T-helper 1 cell (primary cell): Measurements from ENCODE around the gene GTPBP2.
A peak's percentile ranks its signal among the peaks of the same experiment; 100 is the strongest.
"Not testable (repeated sequence)": the region's sequence is repeated elsewhere in the genome, so short reads cannot be mapped to it uniquely, and the experiment has no call there.

ENCODE experiments used
- DNase-seq, 5 donors: peaks; one replicate each; pipeline ENCODE4 v3.0.0-alpha.2; 2012 to 2020

GTPBP2 gene

DNA sequence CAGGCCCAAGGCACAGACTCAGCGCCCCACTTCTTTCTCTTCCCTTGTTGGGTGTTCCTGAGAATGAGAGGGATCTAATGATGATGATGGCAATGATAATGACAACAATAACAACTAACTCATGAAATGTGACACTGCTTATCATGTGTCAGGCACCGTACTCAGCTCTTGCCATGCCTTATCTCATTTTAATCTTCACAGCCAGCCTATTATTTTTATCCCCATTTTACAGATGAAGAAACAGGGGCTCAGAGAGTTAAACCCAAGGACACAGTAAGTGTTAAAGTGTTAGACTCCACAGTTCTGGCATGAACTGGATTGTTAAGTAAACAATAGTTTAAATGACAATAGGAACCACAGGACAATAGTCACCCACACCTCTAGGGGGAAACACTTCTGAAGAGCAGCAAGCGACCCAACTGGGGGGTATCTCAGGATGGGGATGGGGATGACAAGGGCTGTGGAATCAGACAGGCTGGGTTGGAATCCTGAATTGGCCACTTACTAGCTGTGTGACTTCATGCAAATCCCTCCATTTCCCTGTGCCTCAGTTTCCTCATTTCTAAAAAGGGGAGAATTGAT, 28.2 kb upstream of the GTPBP2 start:
- DNase-seq: no peak

DNA sequence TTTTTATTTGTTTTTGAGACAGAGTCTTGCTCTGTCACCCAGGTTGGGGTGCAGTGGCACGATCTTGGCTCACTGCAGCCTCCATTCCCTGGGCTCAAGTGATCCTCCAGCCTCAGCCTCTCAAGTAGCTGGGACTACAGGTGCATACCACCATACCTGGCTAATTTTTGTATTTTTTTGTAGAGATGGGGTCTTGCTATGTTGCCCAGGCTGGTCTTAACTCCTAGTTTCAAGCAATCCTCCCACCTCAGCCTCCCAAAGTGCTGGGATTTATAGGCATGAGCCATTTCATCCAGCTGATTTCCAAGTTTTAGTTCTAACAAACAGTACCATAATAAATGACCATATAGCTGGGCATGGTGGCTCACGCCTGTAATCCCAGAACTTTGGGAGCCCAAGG, 23.8 kb upstream of the GTPBP2 start:
- not testable (repeated sequence) for DNase-seq

DNA sequence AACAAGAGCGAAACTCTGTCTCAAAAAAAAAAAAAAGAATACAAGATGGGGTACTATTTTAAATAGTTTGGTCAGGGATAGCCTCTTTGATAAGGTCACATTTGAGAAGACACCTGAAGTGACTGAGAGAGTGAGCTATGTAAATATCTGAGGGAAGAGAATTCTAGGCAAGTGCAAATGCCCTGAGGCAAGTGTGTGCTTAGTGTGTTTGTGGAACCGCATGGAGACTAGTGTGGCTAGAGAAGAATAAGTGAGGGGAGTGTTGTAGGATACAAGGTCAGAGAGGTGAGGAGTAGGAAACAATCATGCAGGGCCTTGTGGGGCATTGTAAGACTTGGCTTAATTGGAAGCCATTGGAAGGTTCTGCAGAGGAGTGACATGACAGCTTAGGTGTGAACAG, 19.2 kb upstream of the GTPBP2 start:
- no peak for DNase-seq

DNA sequence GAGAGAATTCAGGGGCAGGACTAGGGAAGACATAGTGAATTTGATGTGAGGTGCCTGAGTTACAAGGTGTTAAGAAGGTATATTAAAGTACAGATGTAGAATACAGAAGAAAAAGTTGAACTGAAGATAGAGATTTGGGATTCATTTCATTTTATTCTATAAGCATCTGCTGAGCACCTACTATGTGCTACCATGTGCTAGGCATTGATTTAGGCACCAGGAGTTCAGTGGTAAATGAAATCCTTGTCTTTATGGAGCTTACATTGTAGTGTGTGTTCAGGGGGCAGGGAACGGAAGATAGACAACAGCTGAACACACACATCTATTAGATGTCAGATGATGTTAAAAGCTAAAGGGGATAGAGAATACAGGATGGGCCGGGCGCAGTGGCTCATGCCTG, 18.5 kb upstream of the GTPBP2 start:
- DNase-seq: no peak

DNA sequence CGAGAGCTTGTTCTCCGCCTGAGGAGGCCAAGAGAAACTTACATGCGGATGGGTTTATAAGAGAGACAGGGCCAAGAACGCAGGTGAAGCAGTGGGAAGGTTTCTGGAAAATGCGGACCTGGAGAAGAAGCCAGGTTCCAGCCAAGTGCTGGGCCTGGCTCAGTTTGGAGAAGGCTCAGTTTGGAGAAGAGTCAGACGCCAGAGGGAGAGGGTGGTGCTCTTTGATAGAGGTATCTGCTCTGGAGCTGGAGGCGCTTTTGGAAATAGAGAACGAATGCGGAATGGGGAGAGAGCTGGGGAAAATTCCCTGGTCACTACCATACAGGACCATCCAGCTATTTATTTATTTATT, 16.5 kb upstream of the GTPBP2 start:
- DNase-seq: no peak

DNA sequence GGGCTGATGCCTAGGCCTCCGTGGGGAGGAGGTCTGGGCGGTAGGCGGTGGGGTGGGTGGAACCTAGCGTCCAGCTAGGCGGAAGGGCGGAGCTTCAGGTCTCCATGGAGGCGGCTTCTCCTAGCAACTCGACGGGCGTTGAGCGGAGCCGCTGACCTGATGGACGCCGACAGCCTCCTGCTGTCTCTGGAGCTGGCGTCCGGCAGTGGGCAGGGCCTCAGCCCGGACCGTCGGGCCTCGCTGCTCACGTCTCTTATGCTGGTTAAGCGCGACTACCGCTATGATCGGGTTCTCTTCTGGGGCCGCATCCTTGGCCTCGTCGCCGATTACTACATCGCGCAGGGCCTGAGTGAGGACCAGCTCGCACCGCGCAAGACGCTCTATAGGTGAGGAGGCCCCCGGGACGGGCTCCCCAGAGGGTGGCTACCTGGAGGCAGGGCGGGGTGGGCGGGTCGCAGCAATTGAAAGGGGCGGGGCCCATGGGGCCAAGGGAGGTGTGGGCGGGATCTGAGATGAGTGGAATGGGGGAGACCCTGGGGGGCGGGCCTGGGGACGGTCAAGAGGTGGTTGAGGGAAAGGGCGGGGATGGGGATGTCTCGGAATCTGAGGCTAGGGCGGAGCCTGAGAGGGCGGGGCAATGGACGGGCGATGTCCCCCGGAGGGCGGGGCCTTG, 16.0 kb upstream of the GTPBP2 start, which contains the start of gene RSPH9:
Gene RSPH9 (plus strand): TSS at position 97 of the 673 bp plus-strand sequence. CDS start 63 bp downstream, at position 160.
- DNase-seq: peak; percentile 52 to 65 (median 56)

DNA sequence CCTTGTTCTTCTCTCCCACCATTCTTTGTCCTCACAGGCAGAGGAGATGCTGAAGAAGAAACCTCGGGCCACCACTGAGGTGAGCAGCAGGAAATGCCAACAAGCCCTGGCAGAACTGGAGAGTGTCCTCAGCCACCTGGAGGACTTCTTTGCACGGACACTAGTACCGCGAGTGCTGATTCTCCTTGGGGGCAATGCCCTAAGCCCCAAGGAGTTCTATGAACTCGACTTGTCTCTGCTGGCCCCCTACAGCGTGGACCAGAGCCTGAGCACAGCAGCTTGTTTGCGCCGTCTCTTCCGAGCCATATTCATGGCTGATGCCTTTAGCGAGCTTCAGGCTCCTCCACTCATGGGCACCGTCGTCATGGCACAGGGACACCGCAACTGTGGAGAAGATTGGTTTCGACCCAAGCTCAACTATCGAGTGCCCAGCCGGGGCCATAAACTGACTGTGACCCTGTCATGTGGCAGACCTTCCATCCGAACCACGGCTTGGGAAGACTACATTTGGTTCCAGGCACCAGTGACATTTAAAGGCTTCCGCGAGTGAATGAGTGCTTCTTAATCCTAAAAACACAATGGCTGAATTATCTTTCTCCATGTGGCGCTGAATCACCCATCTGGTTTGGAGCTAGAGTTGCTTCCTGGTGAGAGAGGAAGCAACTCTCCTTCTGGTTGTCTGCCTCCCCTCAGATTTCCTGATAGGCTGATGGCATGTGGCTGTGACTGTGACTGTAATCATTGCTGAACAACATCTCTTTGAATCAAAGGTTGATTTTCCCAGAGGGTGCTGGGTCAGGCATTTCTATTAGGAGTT, 11.1 kb upstream of the GTPBP2 start:
- no peak for DNase-seq

DNA sequence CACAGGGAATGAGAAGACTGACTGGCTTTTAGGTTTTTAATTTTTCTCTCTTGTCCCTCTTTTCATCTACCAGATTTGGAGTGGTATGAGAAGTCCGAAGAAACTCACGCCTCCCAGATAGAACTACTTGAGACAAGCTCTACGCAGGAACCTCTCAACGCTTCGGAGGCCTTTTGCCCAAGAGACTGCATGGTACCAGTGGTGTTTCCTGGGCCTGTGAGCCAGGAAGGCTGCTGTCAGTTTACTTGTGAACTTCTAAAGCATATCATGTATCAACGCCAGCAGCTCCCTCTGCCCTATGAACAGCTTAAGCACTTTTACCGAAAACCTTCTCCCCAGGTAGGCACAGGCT, 7.2 kb upstream of the GTPBP2 start:
- DNase-seq: peak in 1 of 5 donors; percentile 29

DNA sequence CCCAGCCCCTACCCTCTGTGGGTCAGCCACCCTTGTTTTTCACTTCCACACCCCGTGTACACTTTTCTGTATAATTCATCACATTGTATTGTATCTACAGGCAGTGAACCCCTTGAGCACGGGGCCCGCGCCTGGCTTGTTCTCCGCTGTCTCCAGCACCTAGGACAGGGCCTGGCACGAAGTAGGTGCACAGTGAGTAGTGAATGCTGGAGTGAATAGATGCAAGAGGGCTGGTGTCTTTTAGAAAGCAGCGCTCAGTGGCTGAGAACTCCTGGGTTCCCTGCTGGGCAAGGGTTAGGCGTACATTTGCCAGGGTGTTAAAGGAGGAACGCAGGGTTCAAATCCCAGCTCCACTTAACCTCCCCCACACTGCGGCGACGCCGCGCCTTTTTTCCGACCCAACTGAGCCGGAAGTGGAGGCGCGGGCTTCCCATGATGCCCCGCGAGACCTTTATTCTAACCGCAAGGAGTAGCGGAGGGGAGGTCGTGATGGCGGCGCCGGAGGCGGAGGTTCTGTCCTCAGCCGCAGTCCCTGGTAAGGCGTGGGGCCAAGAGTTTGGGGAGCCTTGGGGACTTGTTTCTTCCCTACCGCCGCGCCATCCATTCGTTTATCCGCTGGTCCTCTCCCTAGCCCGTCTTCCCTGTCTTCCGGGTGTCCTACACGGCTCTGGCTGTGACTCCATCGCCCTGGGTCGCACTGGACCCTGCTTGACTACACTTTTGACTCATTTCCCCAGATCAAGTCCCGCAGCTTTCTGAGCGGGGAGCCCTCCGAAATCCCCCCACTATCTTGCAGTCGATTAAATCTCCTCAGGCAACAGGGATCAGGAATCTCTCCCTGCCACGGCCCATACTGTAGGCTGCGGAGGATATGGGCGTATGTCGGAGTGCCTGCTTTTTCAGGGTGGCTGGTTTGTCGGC, 6.6 kb upstream of the GTPBP2 start, which contains the start of gene MAD2L1BP:
Gene MAD2L1BP (plus strand): TSS at position 454 of the 921 bp plus-strand sequence. CDS start 36 bp downstream, at position 490.
- DNase-seq: peak; percentile 65 to 88 (median 77)

DNA sequence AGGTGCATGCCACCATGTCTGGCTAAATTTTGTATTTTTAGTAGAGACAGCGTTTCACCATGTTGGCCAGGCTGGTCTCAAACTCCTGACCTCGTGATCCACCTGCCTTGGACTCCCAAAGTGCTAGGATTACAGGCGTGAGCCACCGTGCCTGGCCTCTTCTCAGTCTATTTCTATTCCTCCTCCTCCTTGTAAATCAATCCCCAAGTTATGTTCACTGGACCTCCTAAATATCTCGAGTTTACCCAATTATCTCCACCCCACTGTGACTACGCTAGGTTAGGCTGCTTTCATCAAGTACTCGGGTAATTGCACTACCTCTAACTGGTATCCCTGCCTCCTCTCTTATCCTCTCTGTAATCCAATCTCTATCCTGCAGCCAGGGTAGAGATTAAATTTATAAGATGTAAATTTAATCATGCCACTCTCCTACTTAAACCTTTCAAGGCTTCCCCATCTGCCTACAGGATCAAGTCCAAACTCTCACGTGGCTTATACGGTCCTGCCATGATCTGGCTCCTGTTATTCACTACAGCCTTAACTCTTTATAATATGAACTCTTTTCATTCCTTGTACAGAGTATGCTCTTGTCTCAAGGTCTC, 5.7 kb upstream of the GTPBP2 start:
- no peak for DNase-seq

DNA sequence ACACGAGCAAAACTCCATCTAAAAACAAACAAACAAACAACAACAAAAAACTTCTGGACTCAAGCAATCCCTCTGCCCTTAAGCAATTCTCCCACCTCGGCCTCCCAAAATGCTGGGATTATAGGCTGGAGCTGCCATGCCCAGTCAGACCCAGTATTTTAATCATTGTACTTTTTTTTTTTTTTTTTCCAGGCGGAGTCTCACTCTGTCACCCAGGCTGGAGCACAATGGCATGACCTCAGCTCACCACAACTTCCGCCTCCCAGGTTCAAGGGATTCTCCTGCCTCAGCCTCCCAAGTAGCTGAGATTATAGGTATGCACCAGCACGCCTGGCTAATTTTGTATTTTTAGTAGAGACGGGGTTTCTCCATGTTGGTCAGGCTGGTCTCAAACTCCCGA, 3.9 kb upstream of the GTPBP2 start:
- not testable (repeated sequence) for DNase-seq

DNA sequence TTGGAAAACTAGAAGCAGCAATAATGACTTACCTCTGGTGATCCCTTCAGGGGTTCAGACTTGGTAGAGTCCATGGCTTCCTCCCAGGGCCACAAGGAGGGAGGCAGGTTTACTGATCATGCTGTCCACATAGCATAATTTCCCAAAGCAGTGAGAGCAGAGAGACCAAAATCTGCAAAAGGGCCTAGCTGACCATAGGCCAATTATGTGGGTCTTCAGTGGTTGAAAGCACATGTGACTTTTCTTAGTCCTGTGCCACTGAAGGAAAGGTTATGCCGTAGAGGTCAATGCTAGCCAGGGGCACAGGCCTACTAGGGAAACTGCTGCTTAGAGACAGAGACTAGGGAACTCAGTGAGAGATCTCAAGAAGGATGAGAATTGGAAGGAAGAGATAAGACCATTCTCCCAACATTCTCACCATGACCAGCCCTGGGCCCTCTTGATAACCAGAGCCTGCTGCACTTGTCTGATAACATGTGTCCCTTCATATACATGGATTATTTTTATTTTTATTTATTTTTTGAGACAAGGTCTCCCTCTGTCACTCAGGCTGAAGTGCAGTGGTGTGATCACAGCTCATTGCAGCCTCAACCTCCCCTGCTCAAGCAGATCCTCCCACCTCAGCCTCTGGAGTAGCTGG, 2.0 kb upstream of the GTPBP2 start:
- no peak for DNase-seq

DNA sequence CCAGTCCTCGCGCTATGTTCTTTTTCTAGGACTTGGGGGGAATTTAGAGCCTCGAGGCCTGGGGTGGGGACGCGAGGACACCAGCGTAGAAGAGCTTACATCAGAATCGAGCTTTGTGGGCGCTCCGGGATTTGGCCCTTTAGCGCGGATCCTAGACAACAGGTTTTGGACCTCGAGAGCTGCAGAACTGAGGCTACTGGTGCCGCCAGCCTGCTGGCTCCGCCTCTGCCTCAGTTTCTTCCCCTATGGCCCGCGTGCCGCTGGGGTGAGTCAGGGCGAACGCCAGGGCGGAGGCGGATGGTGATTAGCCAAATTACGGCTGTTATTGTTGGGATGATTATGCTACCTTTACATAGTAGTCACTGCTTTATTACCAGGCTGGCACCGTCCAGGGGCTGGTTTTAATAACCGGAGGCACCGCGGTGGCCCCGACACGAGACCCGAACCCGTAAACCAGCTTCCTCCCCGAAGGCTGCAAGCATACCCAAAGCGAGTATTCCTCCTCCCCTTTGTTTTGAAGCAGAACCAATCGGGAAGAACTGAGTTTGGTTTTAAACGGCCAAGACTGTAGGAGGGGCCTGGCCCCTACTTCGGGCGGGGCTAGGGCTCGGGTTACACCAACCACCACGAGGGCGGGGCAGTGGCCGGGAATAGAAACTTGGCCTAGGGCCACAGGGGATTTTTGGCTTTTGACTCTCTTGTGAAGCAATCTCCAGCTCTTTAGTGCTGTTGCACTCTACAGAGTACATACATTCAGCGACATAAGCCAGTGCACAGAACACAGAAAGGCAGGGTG, 639 bp upstream of the GTPBP2 start:
- peak; percentile 78 to 95 (median 83) for DNase-seq

DNA sequence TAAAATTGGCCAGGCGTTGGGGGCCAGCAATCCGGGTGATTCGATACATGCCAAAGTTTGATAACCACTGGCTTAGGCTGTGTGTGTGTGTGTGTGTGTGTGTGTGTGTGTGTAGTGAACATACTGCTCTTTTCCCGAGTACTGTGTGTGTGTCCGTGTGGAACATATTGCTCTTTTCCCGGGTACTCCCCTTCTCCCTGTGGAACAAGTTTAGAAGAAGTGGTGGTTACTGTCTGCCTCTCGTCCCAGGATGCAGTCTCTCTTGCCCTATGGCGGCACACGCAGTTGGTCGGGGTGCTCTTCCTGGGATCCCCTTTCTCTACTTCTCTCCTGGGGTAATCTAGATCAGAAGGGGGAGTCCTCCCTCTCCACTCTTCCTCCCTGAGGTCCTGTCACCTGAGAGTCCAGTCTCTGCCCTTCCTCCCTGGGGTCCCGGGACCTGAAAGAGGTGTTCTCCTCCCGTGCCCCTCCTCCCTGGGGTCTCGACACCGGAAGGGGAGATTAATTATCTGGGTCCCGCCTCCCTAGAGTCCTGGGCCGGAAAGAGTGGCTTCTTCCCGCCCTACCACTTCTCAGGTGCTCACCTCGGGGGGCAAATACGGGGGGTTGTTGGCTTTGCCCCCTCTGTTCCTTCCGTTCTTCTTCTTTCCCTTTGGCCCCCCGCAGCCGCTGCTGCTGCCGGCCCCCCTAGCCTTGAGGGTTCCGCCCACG, 516 bp downstream of the GTPBP2 start:
- DNase-seq: peak; percentile 13 to 70 (median 33)

DNA sequence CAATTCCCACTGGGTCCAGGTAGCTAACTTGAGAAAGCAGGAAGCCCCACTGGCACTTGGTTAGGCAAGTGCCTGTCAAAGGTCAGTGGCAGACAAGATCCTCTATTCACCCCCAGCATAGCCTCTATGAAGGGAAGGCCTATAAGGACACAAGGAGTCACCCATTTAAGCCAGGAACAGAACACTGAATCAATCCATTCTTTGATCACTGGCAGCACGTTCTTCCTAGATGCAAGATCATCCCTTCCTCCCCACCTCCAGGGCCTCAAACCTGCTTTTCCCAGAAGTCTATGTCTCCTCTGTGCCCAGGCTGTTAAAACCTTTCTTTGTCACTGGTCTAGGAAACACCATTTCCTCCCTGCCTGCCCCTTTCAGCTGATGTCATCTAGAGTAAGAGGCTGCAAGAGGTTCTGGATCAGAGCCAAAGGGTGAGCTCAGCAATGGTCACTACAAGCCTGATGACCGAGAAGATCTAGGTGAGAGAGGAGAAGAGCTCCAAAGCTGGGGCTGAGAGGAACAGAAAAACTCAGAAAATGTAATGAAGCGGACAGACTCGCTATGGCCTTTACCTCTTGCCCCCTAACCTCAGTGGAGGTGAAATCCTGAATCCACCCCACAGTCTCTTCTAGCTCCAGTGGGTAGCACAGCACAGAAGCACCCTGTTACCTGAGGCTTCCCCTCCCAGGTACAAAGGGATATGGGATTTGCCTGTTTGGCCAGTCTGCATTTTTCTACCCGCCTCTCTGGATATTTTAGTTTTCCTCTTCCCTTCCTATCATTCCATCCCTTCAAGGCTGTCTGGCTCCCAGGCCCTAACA, 1.8 kb downstream of the GTPBP2 start:
- peak in 1 of 5 donors; percentile 69 for DNase-seq

DNA sequence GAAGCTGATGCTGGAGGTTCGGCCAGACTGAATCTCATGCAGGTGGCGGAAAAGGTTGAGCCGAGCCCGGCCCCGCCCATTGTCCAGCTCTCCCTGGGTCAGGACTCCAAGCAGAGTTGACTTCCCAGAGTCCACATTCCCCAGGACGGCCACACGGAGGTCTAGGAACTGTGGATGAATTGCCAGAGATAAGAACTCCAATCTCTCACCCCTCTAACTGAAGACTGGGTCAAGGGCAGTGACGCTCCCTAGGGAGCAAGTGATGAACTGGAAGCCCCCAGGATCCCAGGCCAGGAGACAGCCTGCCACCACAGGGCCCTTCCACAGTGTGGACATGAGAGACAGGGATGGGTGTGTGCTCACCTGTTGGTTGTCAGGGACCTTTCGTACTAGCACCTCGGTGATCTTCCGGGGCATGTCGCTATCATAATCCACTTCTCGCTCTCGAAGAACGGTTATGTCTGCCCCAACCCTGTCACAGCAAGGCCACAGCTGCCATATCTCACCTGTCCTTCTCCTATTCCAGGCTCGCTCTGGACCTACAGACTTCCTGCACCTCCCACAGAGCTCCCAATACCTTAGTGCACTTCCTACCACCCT, 3.6 kb downstream of the GTPBP2 start:
- DNase-seq: no peak

DNA sequence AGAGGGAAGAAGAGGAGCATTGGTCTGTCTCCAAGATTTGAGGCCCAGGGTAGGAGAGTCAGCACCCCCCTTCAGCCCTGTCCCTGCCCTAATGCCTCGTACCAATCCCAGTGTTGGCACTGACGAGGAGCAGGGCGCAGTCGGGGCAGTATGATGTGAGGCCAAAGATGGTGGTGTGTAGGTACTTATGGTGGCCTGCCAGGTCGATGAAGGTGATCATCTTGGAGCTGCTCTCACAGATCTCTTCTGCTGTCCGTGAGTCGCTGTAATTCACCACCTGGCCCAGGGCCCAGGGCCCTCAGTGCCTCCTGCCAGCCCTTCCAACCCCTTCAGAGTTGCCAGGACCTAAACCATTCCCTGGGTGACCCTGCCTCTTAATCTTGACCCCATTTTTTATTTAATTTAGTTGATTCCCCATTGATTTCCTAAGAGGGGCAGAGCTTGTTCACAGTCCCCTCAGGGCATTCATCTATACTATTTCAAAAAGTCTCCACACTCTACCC, 4.2 kb downstream of the GTPBP2 start:
- no peak for DNase-seq
